HFFc6 (cell line): ENCODE measurements around the gene ZNF385D. TPM values are rescaled to one million over a fixed set of nuclear protein-coding genes. Genes with fewer than 3 reads are reported as not detected.

ENCODE experiments used
- DNase-seq: peaks from one replicate; pipeline ENCODE4 v3.0.0-alpha.2; 2018
- H3K27ac Mint-ChIP-seq: 2 replicates; pipeline ENCODE4 v1.8.0; 2020; ENCODE audit warnings: mild to moderate bottlenecking, mixed read lengths
- H3K27me3 Mint-ChIP-seq: 2 replicates; pipeline ENCODE4 v1.8.0; 2021; ENCODE audit warnings: mild to moderate bottlenecking, moderate library complexity, mixed read lengths; ENCODE audit not compliant: insufficient read depth
- H3K36me3 Mint-ChIP-seq: 2 replicates; pipeline ENCODE4 v1.8.0; 2021; ENCODE audit warnings: low read depth, mixed read lengths
- H3K4me1 Mint-ChIP-seq: 2 replicates; pipeline ENCODE4 v1.8.0; 2020; ENCODE audit warnings: low read depth, mixed read lengths
- H3K4me3 Mint-ChIP-seq: 2 replicates; pipeline ENCODE4 v1.8.0; 2020; ENCODE audit warnings: mild to moderate bottlenecking, moderate library complexity, mixed read lengths
- H3K9me3 Mint-ChIP-seq: 2 replicates; pipeline ENCODE4 v1.8.0; 2020; ENCODE audit warnings: mild to moderate bottlenecking, mixed read lengths
- total RNA-seq, 6 experiments: library from RNA; stranded (reverse); fragmentation: NEBNext Ultra II Directional; extraction: Animal tissue kit (Norgen Biotek cat#: 25700); gene quantifications; 2 replicates in 1 of 6; 3 replicates in 5 of 6; pipeline ENCODE4 v1.2.3, GENCODE V29; 2021
- TF ChIP-seq, protein P1 (sequence below): fragments of 200-600 bp; sonication (generic); IDR thresholded peaks from 2 replicates; pipeline ENCODE4 v1.5.0; 2021; ENCODE audit warnings: antibody characterized with exemption, mild to moderate bottlenecking

Gene ZNF385D
- total RNA-seq, 6 experiments from 2014 or later = 3.0 to 4.8 (median 4.1) TPM

DNA sequence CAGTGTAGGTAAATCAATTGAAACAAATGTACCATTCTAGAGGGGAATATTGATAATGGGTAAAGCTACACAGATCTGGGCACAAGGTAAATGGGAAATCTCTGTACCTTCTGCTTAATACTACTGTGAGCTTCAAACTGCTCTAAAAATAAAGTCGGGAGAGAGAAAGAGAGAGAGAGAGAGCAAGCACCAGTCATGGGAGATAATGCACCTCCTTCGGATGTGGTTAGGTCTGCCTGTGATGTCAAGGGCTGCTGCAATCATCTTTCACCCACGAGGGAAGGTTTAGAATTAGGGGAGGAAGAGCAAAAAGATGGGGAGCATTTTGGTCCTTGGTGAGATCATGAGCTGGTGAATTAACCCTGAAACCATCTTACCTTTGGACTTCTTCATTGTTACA is 219.1 kb downstream of the ZNF385D start:
- H3K4me1 Mint-ChIP-seq = no peaks in the 10 kb centered on the region
- no peak for DNase-seq

DNA sequence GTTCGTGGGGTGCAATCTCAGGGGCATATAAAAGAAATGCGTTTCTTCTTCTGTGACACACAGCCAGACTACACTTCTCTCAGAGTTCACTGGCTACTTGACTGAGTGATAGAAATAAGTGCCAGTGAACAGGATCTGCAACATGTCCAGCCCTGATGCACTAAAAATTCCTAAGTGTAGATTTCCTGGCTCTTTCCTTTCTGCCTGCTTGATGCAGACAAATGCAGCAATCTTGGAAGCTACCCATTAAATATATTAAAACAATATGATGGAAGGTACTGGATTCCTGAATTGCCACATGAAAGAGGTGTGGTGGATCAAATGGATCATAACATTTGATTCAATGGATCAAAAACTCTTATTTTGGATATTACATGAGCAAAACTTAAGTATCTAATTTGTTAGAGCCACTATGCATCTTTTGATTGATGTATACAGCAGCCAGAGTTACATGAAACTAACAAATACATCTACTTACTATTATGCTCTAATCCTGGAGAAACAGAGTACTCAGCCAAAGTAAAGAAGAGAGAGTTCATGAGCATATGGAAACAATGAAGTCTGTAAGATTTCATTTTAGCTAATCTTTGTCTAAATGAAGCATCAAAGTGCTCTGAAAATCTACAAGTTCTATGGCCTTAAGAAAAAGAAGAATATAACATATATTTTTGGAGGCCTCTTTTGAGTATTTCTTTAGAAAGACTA is 222.6 kb downstream of the ZNF385D start:
- H3K36me3 Mint-ChIP-seq = no peaks in the 10 kb centered on the region
- TF ChIP-seq, protein P1, sequence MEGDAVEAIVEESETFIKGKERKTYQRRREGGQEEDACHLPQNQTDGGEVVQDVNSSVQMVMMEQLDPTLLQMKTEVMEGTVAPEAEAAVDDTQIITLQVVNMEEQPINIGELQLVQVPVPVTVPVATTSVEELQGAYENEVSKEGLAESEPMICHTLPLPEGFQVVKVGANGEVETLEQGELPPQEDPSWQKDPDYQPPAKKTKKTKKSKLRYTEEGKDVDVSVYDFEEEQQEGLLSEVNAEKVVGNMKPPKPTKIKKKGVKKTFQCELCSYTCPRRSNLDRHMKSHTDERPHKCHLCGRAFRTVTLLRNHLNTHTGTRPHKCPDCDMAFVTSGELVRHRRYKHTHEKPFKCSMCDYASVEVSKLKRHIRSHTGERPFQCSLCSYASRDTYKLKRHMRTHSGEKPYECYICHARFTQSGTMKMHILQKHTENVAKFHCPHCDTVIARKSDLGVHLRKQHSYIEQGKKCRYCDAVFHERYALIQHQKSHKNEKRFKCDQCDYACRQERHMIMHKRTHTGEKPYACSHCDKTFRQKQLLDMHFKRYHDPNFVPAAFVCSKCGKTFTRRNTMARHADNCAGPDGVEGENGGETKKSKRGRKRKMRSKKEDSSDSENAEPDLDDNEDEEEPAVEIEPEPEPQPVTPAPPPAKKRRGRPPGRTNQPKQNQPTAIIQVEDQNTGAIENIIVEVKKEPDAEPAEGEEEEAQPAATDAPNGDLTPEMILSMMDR = no peak
- H3K27ac Mint-ChIP-seq = no peak overlapping the region
- peaks cover 13% of the 10 kb centered on the region for H3K4me1 Mint-ChIP-seq
- H3K27me3 Mint-ChIP-seq = no peaks in the 10 kb centered on the region
- no peaks in the 10 kb centered on the region for H3K9me3 Mint-ChIP-seq
- no peak overlapping the region for H3K4me3 Mint-ChIP-seq
- DNase-seq = no peak

More for the DNA sequence above, 219.1 kb downstream of the ZNF385D start:
- Mint-ChIP-seq H3K4me3 (no peak overlapping the region), H3K36me3 (no peaks in the 10 kb centered on the region), H3K27ac (no peak overlapping the region), H3K27me3 (no peaks in the 10 kb centered on the region), H3K9me3 (no peaks in the 10 kb centered on the region)
- TF ChIP-seq, protein P1 = no peak

DNA sequence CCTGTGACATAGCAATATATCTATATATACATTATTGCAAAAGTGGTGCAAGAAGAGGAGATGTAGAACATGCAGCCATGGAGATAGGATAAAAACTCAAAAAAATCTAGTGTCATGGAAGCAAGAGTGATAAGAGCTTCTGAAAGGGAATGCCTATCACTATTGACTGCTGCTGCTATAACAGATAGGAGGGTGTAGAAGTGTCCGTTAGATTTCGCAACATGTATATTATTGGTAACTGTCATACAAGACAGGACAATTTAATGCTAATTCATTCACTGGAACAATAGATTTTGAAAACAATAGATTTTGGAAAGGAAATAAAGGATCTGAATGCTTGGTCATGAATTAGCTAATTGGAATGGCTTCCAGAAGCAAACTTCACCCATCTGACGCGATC is 224.5 kb downstream of the ZNF385D start:
- no peaks in the 10 kb centered on the region for H3K9me3 Mint-ChIP-seq
- no peak for DNase-seq
- peaks cover 13% of the 10 kb centered on the region for H3K4me1 Mint-ChIP-seq
- TF ChIP-seq, protein P1 = no peak
- no peaks in the 10 kb centered on the region for H3K27me3 Mint-ChIP-seq
- no peaks in the 10 kb centered on the region for H3K36me3 Mint-ChIP-seq
- no peak overlapping the region for H3K27ac Mint-ChIP-seq
- no peak overlapping the region for H3K4me3 Mint-ChIP-seq

DNA sequence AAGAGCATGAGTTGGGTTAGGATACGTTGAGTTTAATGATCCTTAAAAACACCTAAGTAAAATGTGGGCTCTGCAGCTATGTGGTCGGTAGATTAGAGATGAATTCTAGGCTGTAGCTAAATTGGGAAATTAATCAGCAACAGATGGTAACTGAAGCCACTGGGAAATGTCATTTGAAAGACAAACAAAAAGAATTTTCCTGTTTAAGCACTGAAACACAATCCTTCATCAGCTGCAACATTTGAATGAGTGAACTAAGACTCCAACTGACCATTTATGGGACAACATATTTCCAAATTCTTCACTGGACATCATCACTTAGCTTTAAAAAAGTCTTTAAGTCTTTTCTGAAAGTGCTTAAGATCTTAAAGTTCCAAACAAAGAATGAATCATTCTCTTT is 226.9 kb downstream of the ZNF385D start:
- Mint-ChIP-seq H3K36me3 (no peaks in the 10 kb centered on the region), H3K27me3 (peaks cover 3% of the 10 kb centered on the region; the same call in 1 of the 2 replicates), H3K27ac (no peak overlapping the region; the same call in 1 of the 2 replicates), H3K4me1 (peaks cover 13% of the 10 kb centered on the region), H3K9me3 (no peaks in the 10 kb centered on the region), H3K4me3 (no peak overlapping the region)
- DNase-seq = no peak
- TF ChIP-seq, protein P1 = no peak

DNA sequence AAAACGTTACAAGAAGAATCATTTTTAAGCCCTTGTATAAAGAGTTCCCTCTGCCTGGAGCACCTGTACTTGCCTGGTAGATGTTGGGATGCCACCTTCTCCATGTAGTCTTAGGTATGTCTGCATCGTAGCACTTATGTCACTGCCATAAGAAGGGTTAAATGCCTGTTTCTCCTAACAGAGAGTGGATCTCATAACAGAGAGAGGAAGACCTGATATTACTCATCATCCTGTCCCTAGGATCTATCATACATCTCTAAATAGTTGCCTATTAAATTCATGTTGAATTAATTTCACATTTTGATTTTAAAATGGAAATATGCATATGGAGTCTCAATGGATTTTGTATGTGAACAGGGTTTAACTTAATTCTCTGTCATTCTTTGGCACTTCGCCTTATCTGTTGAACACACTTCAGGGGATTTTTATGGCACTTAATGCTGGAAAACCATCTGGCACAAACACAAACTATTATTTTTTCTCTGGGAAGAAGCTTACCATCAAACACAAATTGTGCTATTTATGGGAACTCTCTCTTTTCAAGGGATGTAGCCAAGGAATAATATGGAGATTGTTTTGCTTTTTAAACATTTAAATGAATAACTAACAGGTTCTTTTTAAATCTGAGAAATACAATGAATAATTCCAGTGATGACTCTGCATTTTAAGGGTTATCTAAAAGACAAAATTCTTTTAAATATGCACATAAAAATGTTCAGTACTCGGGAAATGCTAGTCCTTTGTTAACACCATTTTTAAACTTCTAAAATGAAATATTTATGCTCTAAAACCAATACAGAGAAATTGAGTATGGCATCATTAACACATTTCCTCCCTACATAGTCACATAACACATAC is 230.7 kb downstream of the ZNF385D start:
- Mint-ChIP-seq H3K27ac (no peak overlapping the region), H3K27me3 (peaks cover 3% of the 10 kb centered on the region), H3K9me3 (no peaks in the 10 kb centered on the region), H3K4me1 (peaks cover 13% of the 10 kb centered on the region), H3K36me3 (no peaks in the 10 kb centered on the region), H3K4me3 (no peak overlapping the region)
- TF ChIP-seq, protein P1 = no peak
- no peak for DNase-seq
